ENCODE data around the gene RAPGEF6. TPM values are rescaled to one million over a fixed set of nuclear protein-coding genes. Genes with fewer than 3 reads are reported as not detected.
A peak's percentile ranks its signal among the peaks of the same experiment; 100 is the strongest.

RAPGEF6 gene
- polyA plus RNA-seq, 1 donor from 2014 or later, result 121 TPM

DNA sequence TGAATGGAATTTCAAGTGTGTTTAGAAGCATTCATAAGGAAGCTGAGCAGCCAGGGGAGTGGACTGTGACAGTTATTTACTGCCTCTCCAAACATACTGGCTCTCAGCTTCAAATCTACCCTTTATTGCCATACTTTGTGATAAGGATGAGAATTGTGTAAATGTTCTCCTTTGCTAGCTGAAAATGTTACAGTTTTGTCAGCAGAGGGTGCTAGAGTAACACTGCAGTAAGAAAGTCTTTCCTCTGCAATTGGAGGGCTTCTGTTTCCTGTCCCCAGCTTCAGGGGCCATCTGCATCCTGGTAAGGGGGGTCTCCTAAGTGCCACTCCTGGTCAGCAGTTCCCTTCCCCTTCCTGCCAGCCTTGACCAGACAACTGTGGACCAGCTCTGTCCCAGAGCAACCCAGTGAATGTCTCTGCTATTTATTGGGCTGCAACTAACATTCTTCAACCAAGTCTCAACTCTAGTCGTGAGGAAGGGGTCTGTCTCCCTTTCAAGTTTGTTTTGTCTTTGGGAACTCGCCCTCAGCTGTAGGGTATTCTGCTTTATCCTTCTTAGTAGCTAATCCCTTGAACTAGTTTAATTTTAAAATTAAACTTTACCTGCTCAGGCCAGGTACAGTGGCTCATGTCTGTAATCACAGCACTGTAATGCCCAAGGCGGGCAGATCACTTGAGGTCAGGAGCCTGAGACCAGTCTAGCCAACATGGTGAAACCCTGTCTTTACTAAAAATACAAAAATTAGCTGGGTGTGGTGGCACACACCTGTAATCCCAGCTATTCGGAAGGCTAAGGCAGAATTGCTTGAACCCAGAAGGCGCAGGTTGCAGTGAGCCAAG is 45.3 kb downstream of the RAPGEF6 start:
- Histone ChIP-seq H3K9me3 (ENCODE audit: low read length) (no peaks in the 10 kb centered on the region), H3K27me3 (ENCODE audit: insufficient read depth, low read depth, low read length) (no peaks in the 10 kb centered on the region), H4K20me1 (ENCODE audit: insufficient read depth) (no peaks in the 10 kb centered on the region), H3K27ac (ENCODE audit: low read length) (no peak overlapping the region), H3F3A (ENCODE audit: insufficient read depth, low read length, poor library complexity, severe bottlenecking) (no peaks in the 10 kb centered on the region), H2AFZ (ENCODE audit: low read depth, low read length) (no peak overlapping the region), H3K4me3 (ENCODE audit: low read length) (no peak overlapping the region), H3K36me3 (ENCODE audit: insufficient read depth, low read length) (no peaks in the 10 kb centered on the region), H3K9me2 (ENCODE audit: insufficient read depth, low read length) (no peaks in the 10 kb centered on the region), H3K4me2 (ENCODE audit: low read length) (no peak overlapping the region), H3K9ac (ENCODE audit: low read length) (no peak overlapping the region), H3K79me2 (replicated peaks; ENCODE audit: insufficient read depth, low read length) (no peaks in the 10 kb centered on the region)
- TF ChIP-seq POLR2AphosphoS5 (IDR thresholded peaks at IDR 0.05) (no peak), EZH2 (IDR thresholded peaks at IDR 0.05; ENCODE audit: borderline replicate concordance, insufficient read depth, low read length, poor library complexity, severe bottlenecking) (no peak), SMC3 (conservative IDR thresholded peaks at IDR 0.05; ENCODE audit: poor library complexity) (peak; percentile 87), EP300 (conservative IDR thresholded peaks at IDR 0.05; ENCODE audit: poor library complexity, severe bottlenecking) (no peak), RAD21 (conservative IDR thresholded peaks at IDR 0.05) (peak; percentile 89), TAF1 (IDR thresholded peaks at IDR 0.05; ENCODE audit: low read depth) (no peak), MXI1 (conservative IDR thresholded peaks at IDR 0.05; ENCODE audit: poor library complexity, severe bottlenecking) (no peak)
- TF ChIP-seq, protein P1, sequence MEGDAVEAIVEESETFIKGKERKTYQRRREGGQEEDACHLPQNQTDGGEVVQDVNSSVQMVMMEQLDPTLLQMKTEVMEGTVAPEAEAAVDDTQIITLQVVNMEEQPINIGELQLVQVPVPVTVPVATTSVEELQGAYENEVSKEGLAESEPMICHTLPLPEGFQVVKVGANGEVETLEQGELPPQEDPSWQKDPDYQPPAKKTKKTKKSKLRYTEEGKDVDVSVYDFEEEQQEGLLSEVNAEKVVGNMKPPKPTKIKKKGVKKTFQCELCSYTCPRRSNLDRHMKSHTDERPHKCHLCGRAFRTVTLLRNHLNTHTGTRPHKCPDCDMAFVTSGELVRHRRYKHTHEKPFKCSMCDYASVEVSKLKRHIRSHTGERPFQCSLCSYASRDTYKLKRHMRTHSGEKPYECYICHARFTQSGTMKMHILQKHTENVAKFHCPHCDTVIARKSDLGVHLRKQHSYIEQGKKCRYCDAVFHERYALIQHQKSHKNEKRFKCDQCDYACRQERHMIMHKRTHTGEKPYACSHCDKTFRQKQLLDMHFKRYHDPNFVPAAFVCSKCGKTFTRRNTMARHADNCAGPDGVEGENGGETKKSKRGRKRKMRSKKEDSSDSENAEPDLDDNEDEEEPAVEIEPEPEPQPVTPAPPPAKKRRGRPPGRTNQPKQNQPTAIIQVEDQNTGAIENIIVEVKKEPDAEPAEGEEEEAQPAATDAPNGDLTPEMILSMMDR (IDR thresholded peaks at IDR 0.05; ENCODE audit: poor library complexity, severe bottlenecking), result peak; percentile 92
- TF ChIP-seq, protein P2, sequence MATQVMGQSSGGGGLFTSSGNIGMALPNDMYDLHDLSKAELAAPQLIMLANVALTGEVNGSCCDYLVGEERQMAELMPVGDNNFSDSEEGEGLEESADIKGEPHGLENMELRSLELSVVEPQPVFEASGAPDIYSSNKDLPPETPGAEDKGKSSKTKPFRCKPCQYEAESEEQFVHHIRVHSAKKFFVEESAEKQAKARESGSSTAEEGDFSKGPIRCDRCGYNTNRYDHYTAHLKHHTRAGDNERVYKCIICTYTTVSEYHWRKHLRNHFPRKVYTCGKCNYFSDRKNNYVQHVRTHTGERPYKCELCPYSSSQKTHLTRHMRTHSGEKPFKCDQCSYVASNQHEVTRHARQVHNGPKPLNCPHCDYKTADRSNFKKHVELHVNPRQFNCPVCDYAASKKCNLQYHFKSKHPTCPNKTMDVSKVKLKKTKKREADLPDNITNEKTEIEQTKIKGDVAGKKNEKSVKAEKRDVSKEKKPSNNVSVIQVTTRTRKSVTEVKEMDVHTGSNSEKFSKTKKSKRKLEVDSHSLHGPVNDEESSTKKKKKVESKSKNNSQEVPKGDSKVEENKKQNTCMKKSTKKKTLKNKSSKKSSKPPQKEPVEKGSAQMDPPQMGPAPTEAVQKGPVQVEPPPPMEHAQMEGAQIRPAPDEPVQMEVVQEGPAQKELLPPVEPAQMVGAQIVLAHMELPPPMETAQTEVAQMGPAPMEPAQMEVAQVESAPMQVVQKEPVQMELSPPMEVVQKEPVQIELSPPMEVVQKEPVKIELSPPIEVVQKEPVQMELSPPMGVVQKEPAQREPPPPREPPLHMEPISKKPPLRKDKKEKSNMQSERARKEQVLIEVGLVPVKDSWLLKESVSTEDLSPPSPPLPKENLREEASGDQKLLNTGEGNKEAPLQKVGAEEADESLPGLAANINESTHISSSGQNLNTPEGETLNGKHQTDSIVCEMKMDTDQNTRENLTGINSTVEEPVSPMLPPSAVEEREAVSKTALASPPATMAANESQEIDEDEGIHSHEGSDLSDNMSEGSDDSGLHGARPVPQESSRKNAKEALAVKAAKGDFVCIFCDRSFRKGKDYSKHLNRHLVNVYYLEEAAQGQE (IDR thresholded peaks at IDR 0.05; ENCODE audit: borderline replicate concordance), result no peak

DNA sequence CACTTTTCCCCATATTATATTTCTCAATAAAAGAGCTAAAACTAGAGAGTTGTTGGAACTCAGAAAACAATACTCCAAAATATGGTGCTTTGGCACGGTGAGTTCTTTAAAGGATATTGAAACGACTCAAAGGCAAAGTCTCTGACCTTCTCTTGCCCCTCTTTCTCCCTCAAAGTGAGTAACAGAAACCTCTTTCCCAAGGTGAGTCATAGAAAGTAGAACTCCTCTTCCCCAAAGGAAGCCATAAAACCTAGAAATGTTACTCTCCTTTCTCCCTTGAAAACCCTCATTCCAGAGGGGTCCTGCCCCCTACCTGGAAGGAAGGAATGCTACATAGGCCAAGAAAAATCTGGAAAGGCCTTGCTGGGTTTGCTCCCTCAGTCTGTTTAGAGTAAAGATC is 47.5 kb downstream of the RAPGEF6 start:
- H3K9me3 ChIP-seq (ENCODE audit: low read length), result no peaks in the 10 kb centered on the region
- no peak overlapping the region for H3K4me2 ChIP-seq (ENCODE audit: low read length)
- no peaks in the 10 kb centered on the region for H3K27me3 ChIP-seq (ENCODE audit: insufficient read depth, low read depth, low read length)
- H4K20me1 ChIP-seq (ENCODE audit: insufficient read depth), result no peaks in the 10 kb centered on the region
- H3K36me3 ChIP-seq (ENCODE audit: insufficient read depth, low read length), result no peaks in the 10 kb centered on the region
- no peak overlapping the region for H3K4me3 ChIP-seq (ENCODE audit: low read length)
- H3K9ac ChIP-seq (ENCODE audit: low read length), result no peak overlapping the region
- no peaks in the 10 kb centered on the region for H3F3A ChIP-seq (ENCODE audit: insufficient read depth, low read length, poor library complexity, severe bottlenecking)
- no peak overlapping the region for H3K27ac ChIP-seq (ENCODE audit: low read length)
- TF ChIP-seq RAD21 (conservative IDR thresholded peaks at IDR 0.05), result no peak
- TF ChIP-seq, protein P2 (IDR thresholded peaks at IDR 0.05; ENCODE audit: borderline replicate concordance), result no peak
- TF ChIP-seq, protein P1 (IDR thresholded peaks at IDR 0.05; ENCODE audit: poor library complexity, severe bottlenecking), result no peak
- TF ChIP-seq TAF1 (IDR thresholded peaks at IDR 0.05; ENCODE audit: low read depth), result no peak
- TF ChIP-seq SMC3 (conservative IDR thresholded peaks at IDR 0.05; ENCODE audit: poor library complexity), result no peak
- no peaks in the 10 kb centered on the region for H3K79me2 ChIP-seq (replicated peaks; ENCODE audit: insufficient read depth, low read length)
- H3K9me2 ChIP-seq (ENCODE audit: insufficient read depth, low read length), result no peaks in the 10 kb centered on the region
- H2AFZ ChIP-seq (ENCODE audit: low read depth, low read length), result no peak overlapping the region

Data from neural cell (in vitro differentiated cells).